DND-41 (cell line): ENCODE results near the gene ABCB8.

ENCODE experiments used
- ATAC-seq: fragments of 200-7000 bp; cut with Tn5 transposase; 3 replicates; pipeline ENCODE4 v1.9.1; 2021; ENCODE audit warnings: low read depth; ENCODE audit not compliant: insufficient read depth
- DNase-seq: peaks from one replicate; pipeline ENCODE4 v3.0.0-alpha.2; 2020
- H2AFZ ChIP-seq: 2 replicates; pipeline ENCODE4 v1.6.0; 2012; ENCODE audit warnings: low read depth, low read length
- H3K27ac ChIP-seq: 2 replicates; pipeline ENCODE4 v1.5.1; 2012; ENCODE audit warnings: low read length, inconsistent platforms
- H3K27me3 ChIP-seq: fragments of 200-600 bp; sonication (generic); 2 replicates; pipeline ENCODE4 v1.6.0; 2012; ENCODE audit warnings: low read length, mild to moderate bottlenecking, inconsistent platforms; ENCODE audit not compliant: insufficient read depth, poor library complexity
- H3K36me3 ChIP-seq: 2 replicates; pipeline ENCODE4 v1.5.1; 2012; ENCODE audit warnings: low read length, inconsistent platforms; ENCODE audit not compliant: insufficient read depth
- H3K4me1 ChIP-seq: 2 replicates; pipeline ENCODE4 v1.5.1; 2012; ENCODE audit warnings: mild to moderate bottlenecking, low read length; ENCODE audit not compliant: insufficient read depth
- H3K4me2 ChIP-seq: 2 replicates; pipeline ENCODE4 v1.6.0; 2012; ENCODE audit warnings: mild to moderate bottlenecking, moderate library complexity, low read length, inconsistent platforms; ENCODE audit not compliant: insufficient read depth
- H3K4me3 ChIP-seq, 2 experiments: fragments of 200-600 bp in 1 of 2; shearing (Covaris generic) in 1 of 2; 2 replicates each; pipeline ENCODE4 v1.5.1; 2012 to 2016; ENCODE audit warnings: inconsistent platforms in 2 of 2, low read length in 2 of 2, mild to moderate bottlenecking in 2 of 2, low read depth in 1 of 2, moderate library complexity in 1 of 2
- H3K79me2 ChIP-seq: 2 replicates; pipeline ENCODE4 v1.6.0; 2012; ENCODE audit warnings: low read length, inconsistent platforms; ENCODE audit not compliant: insufficient read depth
- H3K9ac ChIP-seq: 2 replicates; pipeline ENCODE4 v1.6.0; 2012; ENCODE audit warnings: low read depth, mild to moderate bottlenecking, inconsistent platforms, low read length, moderate library complexity
- H3K9me3 ChIP-seq: 2 replicates; pipeline ENCODE4 v1.5.1; 2012; ENCODE audit warnings: low read length, moderate library complexity, mild to moderate bottlenecking, inconsistent platforms; ENCODE audit not compliant: insufficient read depth, severe bottlenecking
- H4K20me1 ChIP-seq: 2 replicates; pipeline ENCODE4 v1.6.0; 2012; ENCODE audit warnings: low read length; ENCODE audit not compliant: insufficient read depth
- CTCF ChIP-seq: IDR thresholded peaks from 2 replicates; pipeline ENCODE4 v1.5.1; 2012; ENCODE audit warnings: borderline replicate concordance, low read length, moderate library complexity, mild to moderate bottlenecking; ENCODE audit not compliant: poor library complexity, severe bottlenecking; ENCODE audit errors: extremely low read depth
- EZH2 ChIP-seq: IDR thresholded peaks from 3 replicates; pipeline ENCODE4 v1.6.1; 2012; ENCODE audit warnings: borderline replicate concordance, low read depth, mild to moderate bottlenecking, moderate library complexity, low read length, inconsistent platforms; ENCODE audit not compliant: severe bottlenecking

Gene ABCB8

GRCh38 chr7:151076863-151077704 is 48.8 kb downstream of the ABCB8 start:
- H4K20me1 ChIP-seq = peaks cover 39% of the 10 kb centered on the region
- no peak overlapping the region for H3K27ac ChIP-seq
- H3K36me3 ChIP-seq = peaks cover 78% of the 10 kb centered on the region
- H3K79me2 ChIP-seq = peaks cover 37% of the 10 kb centered on the region
- ATAC-seq (no peak), DNase-seq (peak; percentile 33)
- H3K4me3 ChIP-seq = no peak overlapping the region
- H3K4me1 ChIP-seq = peaks cover 39% of the 10 kb centered on the region
- no peaks in the 10 kb centered on the region for H3K9me3 ChIP-seq
- no peaks in the 10 kb centered on the region for H3K27me3 ChIP-seq
- no peak overlapping the region for H2AFZ ChIP-seq
- H3K4me2 ChIP-seq = no peak overlapping the region
- TF ChIP-seq CTCF = peak; percentile 47
- TF ChIP-seq EZH2 = no peak
- H3K9ac ChIP-seq = no peak overlapping the region

- H4K20me1 ChIP-seq = peaks cover 39% of the 10 kb centered on the region
- H2AFZ ChIP-seq = no peak overlapping the region
- H3K4me1 ChIP-seq = peaks cover 45% of the 10 kb centered on the region
- ATAC-seq (no peak), DNase-seq (no peak)
- H3K4me2 ChIP-seq = no peak overlapping the region
- TF ChIP-seq CTCF (no peak), EZH2 (no peak)
- H3K4me3 ChIP-seq = no peak overlapping the region
- peaks cover 76% of the 10 kb centered on the region for H3K36me3 ChIP-seq
- H3K9me3 ChIP-seq = no peaks in the 10 kb centered on the region
- no peak overlapping the region for H3K9ac ChIP-seq
- H3K79me2 ChIP-seq = peaks cover 44% of the 10 kb centered on the region
- H3K27ac ChIP-seq = 0 out of 2 replicates have a peak overlapping the region, but pooled peaks have one; percentile 13
- no peaks in the 10 kb centered on the region for H3K27me3 ChIP-seq
Observed at GRCh38 chr7:151077705-151078232, 49.5 kb downstream of the ABCB8 start.

- Histone ChIP-seq H3K27me3 (no peaks in the 10 kb centered on the region), H3K79me2 (peaks cover 49% of the 10 kb centered on the region), H3K27ac (0 out of 2 replicates have a peak overlapping the region, but pooled peaks have one; percentile 13), H3K4me3 (peak overlapping the region in 1 of 2 experiments; percentile 93; a peak in 1 of 4 replicates), H3K36me3 (peaks cover 76% of the 10 kb centered on the region), H4K20me1 (peaks cover 39% of the 10 kb centered on the region), H3K9ac (no peak overlapping the region), H3K4me1 (peaks cover 46% of the 10 kb centered on the region), H3K4me2 (peak overlapping the region; percentile 97), H3K9me3 (no peaks in the 10 kb centered on the region), H2AFZ (no peak overlapping the region)
- ATAC-seq = no peak
- TF ChIP-seq CTCF = no peak
- TF ChIP-seq EZH2 = no peak
- peak; percentile 30 for DNase-seq
Observed at GRCh38 chr7:151078233-151079040, 50.2 kb downstream of the ABCB8 start.
